HG02642 (cell line): ENCODE measurements around the gene LRMDA.

Source experiments
- ATAC-seq: cut with Tn5 transposase; IDR thresholded peaks from one replicate; pipeline ENCODE4 v1.9.1; 2021; ENCODE audit warnings: mild to moderate bottlenecking; ENCODE audit not compliant: unreplicated experiment, poor library complexity

LRMDA gene

DNA sequence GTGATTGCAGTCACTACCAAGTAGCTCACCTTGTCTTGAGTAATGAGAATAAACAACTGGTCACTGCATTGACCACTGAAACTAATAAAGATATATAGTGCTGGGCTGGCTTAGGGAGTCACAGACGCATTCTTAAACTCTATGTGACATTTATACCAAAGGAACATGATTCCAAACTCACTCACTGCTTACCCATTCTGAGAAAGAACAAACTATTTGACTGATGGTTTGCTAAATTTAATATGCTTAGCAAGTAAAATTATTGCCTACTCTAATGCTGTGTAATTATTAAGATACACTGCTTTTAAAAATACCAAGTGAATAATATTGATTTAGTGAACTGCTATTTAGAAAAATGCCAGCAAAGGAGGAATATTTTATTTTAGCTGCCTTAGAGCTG, 191.1 kb downstream of the LRMDA start:
- ATAC-seq: no peak

DNA sequence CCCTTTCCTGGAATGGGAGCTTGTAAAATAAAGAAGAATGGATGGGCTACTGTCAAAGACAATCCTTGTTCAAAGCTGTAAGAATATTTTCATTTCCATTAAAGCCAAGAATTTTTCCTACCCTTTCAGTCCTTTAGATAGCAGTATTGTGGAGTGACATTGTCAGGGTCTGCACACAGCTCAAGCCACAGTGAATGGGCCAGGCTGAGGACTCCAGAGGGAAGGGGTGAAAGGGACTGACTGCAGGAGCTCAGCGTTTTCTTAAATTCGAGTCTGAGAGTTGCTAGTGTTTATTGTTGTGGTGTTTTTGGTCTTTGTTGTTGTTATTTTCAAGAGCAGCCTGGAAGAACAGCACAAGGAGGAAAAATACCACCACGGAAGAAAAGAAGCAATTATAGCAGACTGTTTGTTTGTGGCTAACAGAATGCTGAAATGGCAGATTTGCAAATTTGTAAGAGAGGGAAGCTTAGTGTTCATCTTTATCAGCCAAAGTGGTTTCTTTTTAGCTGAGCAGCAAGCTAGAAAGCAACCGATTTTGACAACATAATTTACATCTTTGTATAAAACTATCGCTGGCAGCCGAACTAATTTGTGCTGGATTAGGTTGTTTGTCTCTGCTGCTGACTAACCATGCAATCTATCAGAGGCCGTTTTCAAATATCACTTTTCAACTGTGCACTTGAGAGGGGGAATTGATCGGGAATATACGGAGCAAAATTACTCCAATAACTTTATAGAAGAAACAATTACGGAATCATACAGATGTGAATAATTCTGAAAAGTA, 192.1 kb downstream of the LRMDA start:
- no peak for ATAC-seq

DNA sequence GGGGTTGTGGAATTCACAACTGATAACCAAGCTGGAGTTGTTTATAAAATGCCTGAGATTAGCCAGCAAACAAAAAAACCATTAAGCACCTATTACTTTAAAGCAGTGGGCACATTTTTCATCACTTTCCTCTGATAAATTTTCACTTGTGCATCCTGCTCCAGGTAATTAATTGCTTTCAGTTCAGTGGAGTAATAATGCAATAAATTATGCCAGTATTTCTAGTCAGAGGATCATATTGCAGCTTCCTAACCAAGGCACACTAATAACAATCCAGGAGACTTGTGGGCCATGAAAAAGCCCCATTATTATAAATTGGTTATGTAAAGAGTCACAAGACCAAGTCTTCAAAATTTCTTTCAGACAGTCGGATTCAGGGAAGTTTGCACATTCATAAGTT, 193.2 kb downstream of the LRMDA start:
- ATAC-seq: no peak

DNA sequence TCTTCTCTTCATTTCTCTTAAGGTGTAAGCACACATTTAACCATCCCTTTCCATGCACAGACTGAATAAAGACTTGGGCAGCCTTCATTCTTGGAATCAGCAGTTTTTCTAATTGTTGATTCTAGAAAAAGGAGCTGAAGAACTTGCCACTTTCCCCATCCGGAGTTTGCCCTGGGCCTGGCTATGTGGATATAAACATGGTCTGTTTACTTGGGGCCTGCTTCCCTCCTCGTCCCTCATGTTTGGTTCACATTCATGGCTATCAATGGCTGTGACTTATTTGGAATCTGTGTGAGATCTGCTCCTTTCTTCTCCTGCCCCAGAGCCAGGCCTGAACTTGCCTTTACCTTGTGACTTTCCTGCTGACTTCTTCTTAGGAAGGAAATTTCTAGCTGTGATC, 199.3 kb downstream of the LRMDA start:
- ATAC-seq: no peak

DNA sequence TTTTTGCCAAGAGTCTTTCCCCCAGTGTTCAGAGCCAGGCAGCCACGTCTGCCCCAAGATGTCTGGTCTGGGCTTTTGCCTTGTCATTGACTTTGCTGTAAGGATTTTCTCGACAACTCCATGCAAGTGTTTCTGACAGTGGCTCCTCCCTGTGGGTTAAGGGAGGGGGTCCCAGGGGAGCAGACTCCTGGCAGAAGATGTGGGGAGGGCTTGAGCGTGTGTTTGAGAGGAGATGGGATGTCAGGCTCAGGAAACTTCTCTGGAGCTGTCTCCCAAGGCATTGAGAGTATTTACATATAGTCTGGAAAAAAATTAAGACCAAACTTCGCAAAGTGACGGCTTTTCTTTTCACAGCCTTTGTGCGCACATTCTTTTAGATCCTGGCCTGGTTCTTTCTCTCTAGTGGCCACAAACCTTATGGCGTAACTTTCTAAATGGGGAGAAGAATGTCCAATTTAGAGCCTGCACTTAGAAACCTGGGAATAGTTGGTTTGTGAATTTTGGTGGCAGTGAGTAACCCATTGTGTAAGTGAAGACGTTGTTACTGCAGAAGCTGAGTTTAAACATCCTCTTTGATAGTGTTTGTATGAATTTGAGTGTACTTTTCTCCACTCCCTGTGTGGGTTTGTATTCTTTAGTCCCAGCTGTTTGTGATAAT, 201.5 kb downstream of the LRMDA start:
- no peak for ATAC-seq

DNA sequence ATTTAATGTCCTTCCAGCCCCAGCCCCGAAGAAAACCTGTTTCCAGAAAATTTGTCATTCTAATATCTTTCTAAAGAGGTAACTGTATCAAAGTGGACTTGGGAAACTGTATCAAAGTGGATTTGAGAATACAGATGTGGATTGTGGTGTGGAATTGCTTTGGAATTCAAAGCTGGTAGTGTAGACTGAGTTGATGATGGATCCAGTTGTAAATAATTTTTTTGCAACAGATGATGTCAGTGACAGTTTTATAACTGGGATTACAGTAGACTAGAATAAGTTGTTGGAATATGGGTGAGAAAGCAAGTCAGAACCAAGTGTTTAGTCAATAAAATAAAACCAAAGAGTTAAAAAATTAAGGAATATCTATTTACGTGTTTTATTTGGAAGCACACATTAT, 202.1 kb downstream of the LRMDA start:
- no peak for ATAC-seq

DNA sequence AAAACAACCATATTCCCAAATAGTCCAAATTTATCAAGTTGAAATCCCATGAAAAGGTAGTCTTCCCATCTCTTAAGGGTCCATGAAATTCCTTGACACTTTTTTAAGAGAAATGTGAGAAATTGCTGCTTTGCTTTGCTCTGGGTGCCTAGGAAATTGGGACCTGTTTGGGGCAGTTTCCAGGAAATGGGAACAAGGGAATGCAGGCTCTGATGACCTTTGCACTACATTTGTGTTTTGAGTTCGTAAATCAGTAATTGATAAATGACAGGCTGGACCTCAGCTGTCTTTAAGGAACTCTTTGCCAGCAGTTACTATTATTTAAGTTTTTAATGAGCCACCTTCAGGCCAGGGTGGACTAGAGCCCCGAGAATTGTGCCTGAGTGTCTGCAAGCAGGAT, 203.5 kb downstream of the LRMDA start:
- ATAC-seq: no peak

DNA sequence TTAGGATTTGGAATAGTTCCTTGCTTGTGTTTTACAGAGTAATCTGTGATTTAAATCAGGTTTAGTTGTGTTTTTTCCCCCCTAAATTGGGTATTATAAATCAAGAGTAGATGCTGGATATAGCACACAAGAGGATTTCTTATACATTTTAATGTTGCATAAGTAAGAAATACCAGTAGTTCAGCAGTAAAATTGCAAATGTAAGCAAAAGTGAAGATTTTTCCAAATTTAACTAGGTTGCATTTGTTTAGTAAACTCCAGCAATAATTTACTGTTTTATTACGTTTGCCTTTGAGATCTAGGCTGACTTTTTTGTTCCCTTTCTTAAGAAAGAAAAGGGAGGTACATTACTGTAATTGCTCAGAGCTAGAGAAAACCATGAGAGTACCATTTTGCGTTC, 207.3 kb downstream of the LRMDA start:
- ATAC-seq: no peak

DNA sequence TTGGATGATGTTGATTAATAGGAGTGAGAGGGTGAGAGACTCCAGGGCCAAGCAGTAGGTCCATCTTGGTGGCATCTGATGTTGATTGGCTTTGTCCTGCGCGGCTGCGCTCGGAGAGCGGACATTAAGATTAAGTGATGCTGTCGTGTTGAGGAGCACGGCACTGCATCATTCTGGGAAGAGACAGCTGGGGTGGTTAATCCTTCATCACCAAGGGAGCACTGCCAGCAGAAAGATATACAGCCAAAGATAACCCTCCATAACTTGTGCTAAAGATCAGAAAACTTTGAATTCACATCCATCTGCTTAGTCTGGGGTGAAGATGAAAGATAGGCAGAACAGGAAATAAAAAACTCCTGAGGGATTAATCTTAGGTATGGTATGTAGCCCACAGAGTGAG, 208.3 kb downstream of the LRMDA start:
- no peak for ATAC-seq

DNA sequence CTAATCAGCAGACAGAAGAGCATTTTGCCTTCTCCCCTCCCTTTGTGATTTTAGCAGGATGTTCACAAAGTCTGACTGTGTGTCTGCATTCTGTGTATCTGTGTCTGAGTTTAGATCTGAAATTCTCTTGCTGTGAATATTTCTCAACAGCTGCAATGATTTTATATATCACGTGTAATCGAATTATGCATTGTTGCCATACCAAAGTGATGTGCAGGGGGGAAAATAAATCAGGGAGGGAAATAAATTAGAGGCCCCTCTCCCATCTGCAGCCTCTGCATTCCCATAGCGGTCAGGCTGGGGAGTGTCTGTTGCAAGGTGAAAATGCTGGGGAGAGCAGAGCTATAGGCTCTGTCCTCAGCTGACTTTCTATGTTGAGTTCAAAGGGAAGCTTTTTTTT, 209.0 kb downstream of the LRMDA start:
- no peak for ATAC-seq

DNA sequence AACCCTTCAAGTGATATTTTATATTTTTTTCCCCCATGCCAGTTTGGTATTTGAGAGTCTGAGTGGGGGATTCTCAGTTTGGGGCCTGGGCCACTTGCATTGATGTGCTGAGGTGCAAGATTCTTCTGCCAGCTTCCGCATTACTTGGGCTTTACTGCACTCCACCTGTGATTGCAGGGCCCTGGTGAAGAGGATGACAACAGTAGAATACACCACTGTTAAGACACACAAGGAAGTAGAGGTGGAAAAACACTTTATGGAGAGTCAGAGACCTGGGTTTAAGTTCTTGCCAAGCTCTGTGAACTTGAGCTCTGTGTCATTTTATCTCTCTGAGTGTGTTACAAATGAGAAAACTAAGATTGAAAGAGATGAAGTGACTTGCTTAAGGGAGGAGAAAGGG, 209.4 kb downstream of the LRMDA start:
- ATAC-seq: no peak

DNA sequence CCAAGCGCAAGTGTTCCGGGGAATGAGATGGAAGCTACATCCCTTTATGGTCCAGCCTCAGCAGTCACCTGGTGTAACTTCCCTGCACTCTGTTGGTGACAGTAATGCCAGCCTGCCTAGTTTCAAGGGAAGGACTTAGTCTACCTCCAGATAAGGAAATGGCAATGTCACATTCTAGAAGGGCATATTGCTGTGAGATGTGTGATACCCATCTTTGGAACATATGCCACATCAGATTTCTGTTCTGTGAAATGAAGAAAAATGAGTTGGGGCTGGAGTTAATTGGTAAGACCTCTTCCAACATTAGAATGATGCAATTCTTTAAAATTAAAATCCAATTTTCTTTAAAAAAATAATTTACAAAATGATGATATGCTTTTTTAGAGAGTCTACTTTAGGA, 212.0 kb downstream of the LRMDA start:
- ATAC-seq: no peak

DNA sequence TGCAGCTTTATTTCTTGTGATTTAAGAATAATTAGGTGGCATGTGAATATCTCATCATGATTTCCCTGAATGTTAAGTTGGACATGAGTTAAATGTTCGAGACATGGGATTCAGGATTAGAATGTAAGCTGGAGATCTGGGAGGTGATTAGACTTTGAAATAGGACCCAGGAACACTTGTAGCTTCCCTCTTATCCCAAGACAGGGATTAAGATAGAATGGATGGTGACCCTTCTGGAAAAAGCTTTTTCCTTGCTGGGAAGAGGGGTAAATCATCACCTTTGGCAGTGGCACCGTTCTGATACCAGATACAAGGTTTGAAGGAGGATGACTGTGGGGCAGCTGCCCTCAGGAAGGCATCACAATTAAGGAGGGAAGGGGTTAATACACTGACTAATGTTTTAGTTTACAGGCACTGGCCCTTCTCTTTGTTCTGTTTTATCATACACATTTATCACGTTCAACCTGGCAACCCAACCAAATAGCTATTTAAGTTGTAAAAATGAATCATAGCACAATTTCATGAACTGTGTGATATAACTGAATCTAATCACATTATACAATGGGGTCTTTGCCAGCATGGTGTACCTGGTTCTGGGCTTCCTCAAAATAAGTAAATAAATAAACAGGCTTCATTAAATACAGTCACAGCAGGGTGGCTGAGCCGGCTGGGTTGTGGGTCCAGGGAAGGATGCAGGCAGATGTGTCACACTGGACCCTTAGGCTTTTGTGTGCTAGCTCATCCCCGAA, 212.7 kb downstream of the LRMDA start:
- no peak for ATAC-seq

DNA sequence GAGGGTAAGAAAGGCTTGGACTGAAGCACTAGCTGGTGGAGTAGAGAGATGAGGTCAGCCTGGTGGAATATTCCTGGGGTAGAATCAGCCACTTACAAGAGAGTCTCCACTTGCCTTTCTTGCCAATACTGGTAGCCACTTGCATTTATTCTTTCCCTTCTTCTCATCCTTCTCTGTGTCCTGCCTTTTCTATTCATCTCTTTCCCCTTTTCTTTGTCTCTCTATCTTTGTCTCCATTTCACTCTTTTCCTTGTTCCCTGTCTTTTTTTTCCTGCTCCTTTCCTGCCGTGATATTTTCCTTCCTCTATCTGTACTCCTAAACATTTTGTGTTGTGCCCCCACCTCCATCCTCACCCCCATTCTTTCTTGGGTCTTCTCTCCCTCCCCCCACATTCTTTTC, 214.3 kb downstream of the LRMDA start:
- no peak for ATAC-seq

DNA sequence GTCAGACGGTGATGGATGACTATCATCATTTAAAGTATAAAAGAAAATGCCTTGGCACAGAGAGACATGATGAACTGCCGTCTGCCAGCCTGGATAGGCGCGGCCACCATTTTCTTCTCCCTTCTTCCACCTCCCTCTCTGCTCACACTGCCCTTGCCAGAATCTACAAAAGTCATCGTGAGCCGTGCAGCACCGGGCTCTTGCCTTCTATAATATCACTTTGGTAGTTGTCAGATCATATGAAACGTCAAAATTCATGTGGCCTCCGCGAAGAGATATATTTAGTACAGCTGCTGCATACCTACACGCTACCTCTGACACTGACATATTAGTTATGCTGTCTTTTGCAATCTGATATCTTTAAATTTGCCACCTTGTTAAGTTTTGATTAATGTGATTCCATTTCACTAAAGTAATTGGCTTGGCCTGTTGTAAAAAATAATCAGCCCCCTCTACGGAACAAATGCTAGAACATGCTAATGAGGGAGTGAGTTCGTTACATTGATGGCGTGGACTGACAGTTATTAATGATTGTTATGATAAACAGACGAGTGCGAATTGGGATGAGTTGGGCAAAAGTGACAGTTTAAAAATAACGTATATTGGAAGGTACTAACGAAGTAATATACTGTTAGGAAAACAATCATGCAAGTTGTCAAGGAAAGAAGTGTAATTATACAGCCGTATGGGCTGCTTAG, 214.9 kb downstream of the LRMDA start:
- no peak for ATAC-seq

DNA sequence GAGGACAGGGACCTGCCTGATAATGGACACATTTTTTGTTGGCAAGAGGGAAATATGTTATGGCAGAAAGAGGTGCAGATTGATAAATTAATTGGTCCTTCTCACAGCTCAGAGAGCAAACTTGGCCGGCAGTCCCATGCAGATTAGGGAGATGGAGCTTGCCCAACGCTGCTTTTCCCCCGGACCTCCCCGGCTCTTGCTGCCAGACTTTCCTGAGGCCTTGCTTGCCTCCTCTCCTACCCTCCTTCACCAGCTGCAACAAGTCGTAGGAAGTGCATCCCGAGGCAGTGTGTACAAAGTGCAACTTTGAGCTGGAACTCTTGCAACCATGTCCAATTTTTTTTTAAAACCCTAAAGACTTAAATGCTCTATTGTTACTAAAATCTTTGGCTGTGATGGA, 215.5 kb downstream of the LRMDA start:
- ATAC-seq: no peak

DNA sequence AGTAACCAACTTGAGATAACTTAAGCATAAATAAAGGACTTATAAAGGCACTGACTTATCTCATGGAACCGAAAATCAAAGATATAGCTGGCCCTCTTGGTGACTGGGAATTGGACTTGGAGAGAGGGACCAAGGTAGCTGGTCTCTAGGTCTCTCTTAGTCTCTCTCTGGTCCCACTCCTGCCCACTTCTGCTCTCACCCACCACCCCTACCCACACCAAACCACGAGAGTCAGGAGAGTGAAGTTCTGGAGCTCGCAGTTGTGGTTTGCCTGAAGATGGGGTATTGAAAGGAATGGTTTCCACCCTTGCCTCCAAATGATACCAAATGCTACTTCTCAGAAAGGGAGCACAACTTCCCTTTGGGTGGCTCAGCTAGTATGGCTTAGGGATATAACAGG, 216.3 kb downstream of the LRMDA start:
- no peak for ATAC-seq

DNA sequence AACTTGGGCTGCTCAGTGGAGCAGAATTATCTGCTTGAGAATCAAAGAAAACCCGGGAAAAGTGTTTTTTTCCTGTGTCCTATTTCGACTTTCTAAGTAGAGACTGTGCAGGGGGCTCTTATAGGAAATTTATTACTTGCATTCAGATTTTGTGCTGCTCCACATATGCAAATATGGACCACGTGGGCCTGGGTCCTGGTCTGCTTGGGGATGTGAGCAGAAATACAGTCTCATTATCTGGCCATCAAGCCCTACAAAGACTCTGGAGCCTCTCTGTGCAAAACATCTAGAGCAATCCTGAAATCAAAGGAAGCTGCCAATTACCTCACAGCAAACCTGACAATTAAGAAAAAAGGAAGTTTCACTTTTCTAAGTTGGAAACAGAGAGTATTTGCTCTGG, 216.9 kb downstream of the LRMDA start:
- no peak for ATAC-seq

DNA sequence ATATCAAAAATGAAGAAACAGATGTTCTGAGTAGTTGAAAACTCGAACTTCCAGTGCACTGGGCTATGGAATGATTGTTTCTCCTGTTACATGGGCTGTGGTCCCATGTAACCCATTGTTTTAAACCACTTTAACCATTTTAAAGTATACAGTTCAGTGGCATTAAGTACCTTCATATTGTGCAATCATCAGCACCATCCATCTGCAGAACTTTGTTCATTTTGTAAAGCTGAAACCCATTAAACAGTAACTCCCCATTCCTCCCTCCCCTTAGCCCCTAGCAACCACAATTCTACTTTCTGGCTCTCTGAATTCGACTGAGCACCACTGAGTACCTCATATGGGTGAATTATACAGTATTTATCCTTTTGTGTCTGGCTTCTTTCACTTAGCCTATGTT, 217.4 kb downstream of the LRMDA start:
- ATAC-seq: no peak

DNA sequence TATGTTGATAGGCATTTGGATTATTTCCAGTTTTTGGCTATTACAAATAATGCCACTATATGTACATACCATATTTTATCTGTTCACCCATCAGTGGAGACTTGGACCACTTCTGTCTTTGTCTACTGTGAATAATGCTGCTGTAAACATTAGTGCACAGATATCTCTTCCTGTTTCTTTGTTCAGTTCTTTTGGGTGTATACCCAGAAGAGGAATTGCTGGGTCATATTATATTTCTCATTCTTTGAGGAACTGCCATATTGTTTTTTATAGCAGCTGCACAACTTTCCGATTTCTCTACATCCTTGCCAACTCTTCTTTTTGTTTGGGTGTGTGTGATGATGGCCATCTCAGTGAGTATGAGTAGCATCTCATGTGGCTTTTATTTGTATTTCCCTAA, 218.0 kb downstream of the LRMDA start:
- ATAC-seq: no peak

DNA sequence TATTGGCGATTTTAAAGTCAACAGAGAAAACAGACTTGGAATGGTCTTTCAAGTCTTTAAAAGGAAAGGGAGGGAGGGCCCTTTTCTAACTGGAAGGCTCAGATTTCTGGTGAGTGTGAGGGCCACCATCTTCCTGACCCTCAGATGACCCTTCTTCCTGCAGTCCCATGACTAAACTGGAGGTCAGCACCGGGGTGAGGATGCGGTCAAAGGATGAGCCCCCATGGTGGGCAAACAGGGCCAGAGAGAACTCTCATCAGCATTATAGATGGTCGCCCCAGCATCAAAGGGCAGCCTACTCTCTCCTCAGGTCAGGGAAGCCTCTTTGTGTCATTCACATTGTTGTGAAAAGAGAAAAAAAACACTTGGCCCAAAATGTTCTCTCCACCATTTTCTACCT, 219.2 kb downstream of the LRMDA start:
- no peak for ATAC-seq
